Liver (tissue), 3 donors: ENCODE measurements around the gene ARRDC4.

Experiments used
- CTCF ChIP-seq: fragments of 150-350 bp; IDR thresholded peaks from 2 replicates; pipeline ENCODE4 v1.5.1; 2017; ENCODE audit warnings: improper control_type of control experiment, low read depth, low read length; ENCODE audit not compliant: missing input control
- MAX ChIP-seq: IDR thresholded peaks from 2 replicates; pipeline ENCODE4 v1.6.1; 2016; ENCODE audit warnings: antibody characterized with exemption
- RAD21 ChIP-seq, 2 donors: IDR thresholded peaks; 2 replicates each; pipeline ENCODE4 v1.6.1; 2016; ENCODE audit warnings: antibody characterized with exemption in 2 of 2, mild to moderate bottlenecking in 2 of 2
- SP1 ChIP-seq: IDR thresholded peaks from 2 replicates; pipeline ENCODE4 v1.6.1; 2018; ENCODE audit warnings: antibody characterized with exemption, mild to moderate bottlenecking
- donor health status: healthy.
- donor health status: healthy.

DNA sequence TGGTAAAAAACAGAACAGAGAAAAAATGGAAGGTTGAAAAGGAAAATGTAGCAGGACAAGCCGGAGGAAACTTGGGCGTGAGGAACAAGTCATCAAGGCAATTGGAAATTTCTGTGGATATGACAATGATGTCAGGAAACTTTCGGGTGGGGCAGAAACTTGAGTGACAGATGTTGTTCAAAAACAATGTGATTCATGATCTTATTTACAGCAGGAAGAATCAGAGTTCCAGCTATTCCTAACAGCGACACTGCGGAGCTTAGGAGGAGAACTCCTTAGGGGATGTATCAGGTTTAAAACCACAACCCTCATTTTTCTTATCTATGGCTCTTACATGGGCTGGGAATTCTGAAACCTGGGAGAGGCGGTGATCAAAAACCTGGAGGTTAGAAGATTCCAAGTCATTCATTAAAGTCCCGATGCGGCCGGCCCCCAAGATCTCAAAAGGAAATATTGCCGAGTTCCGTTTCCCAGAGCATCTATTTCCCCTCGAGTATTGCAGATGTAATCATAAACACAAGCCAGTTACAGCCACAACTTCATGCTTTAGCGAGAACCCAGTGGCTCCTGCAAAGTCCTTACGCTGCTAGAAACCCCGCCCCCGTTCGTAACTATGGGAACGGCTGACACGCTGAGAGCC, 659 bp upstream of the ARRDC4 start:
- TF ChIP-seq MAX: no peak
- peak; percentile 15 to 55 for TF ChIP-seq RAD21 (IDR thresholded peaks at IDR 0.05)
- TF ChIP-seq CTCF: no peak
- no peak for TF ChIP-seq SP1
